Upper lobe of left lung (tissue), 6 donors: ENCODE results near the gene PACS2. TPM values are rescaled to one million over a fixed set of nuclear protein-coding genes. Genes with fewer than 3 reads are reported as not detected.
A peak's percentile ranks its signal among the peaks of the same experiment; 100 is the strongest.

Experiments
- ATAC-seq, 2 donors: fragments of 200-7000 bp; cut with Tn5 transposase; one replicate each; pipeline ENCODE4 v1.9.1; 2022; ENCODE audit warnings: mild to moderate bottlenecking in 2 of 2, moderate library complexity in 2 of 2; ENCODE audit not compliant: low FRiP score in 2 of 2
- DNase-seq, 2 donors: peaks; one replicate each; pipeline ENCODE4 v3.0.0-alpha.2; 2019 to 2020
- H3K27ac ChIP-seq, 4 donors: fragments of 200-600 bp; sonication (generic); one replicate each; pipeline ENCODE4 v1.5.1; 2016 to 2019
- H3K27me3 ChIP-seq, 4 donors: fragments of 200-600 bp; sonication (generic); one replicate each; pipeline ENCODE4 v1.5.1; 2017 to 2019
- H3K36me3 ChIP-seq, 4 donors: fragments of 200-600 bp; sonication (generic); one replicate each; pipeline ENCODE4 v1.5.1; 2016 to 2019
- H3K4me1 ChIP-seq, 4 donors: fragments of 200-600 bp; sonication (generic); one replicate each; pipeline ENCODE4 v1.5.1; 2018 to 2019
- H3K4me3 ChIP-seq, 4 donors: fragments of 200-600 bp; sonication (generic); one replicate each; pipeline ENCODE4 v1.5.1; 2017 to 2019; ENCODE audit warnings: mild to moderate bottlenecking in 2 of 4, moderate library complexity in 1 of 4
- H3K9me3 ChIP-seq, 4 donors: fragments of 200-600 bp; sonication (generic); one replicate each; pipeline ENCODE4 v1.5.1; 2018 to 2019
- CTCF ChIP-seq, 6 experiments: fragments of 450-650 bp in 4 of 6; fragments of 200-600 bp in 2 of 6; sonication (generic) in 2 of 6; IDR thresholded peaks; one replicate each; pipeline ENCODE4 v1.5.1; 2016 to 2019; ENCODE audit warnings: antibody characterized with exemption in 6 of 6
- EP300 ChIP-seq, 4 donors: sonication (generic); formaldehyde crosslinking; IDR thresholded peaks; one replicate each; pipeline ENCODE4 v1.5.1; 2017; ENCODE audit warnings: antibody characterized with exemption in 4 of 4, control low read depth in 2 of 4
- POLR2A ChIP-seq, 4 donors: fragments of 450-650 bp; IDR thresholded peaks; one replicate each; pipeline ENCODE4 v1.5.1; 2016 to 2017; ENCODE audit warnings: antibody characterized with exemption in 4 of 4, mild to moderate bottlenecking in 2 of 4
- POLR2AphosphoS5 ChIP-seq, 2 donors: sonication (generic); formaldehyde crosslinking; IDR thresholded peaks; one replicate each; pipeline ENCODE4 v1.5.1; 2017; ENCODE audit warnings: antibody characterized with exemption in 2 of 2
- WGBS, 2 donors: methylation state at CpG; one replicate each; pipeline ENCODE4 v1.1.5; 2017 to 2018; 5-methylcytosine and 5-hydroxymethylcytosine counted together
- total RNA-seq, 6 donors: library from RNA; depleted of rRNA in 4 of 6; stranded (reverse); fragments of >200 nt in 4 of 6; gene quantifications; one replicate each; pipeline versions ENCODE4 v1.1.0 to v1.2.1, GENCODE V29; 2016 to 2021
- donor health status: DM: no; HTN: no; CAD: no; lungs with moderate emphysema.
- donor health status: DM: no; HTN: yes; CAD: no; lungs with severe emphysema.

Gene PACS2
- total RNA-seq, 6 donors from 2014 or later, result 53.4 to 204 (median 86.5) TPM

GRCh38 chr14:105328070-105328677 is 13.6 kb downstream of the PACS2 start:
- Histone ChIP-seq H3K36me3 (no peaks in the 10 kb centered on the region), H3K27me3 (no peaks in the 10 kb centered on the region), H3K4me1 (peaks cover 27 to 89% (median 46%) of the 10 kb centered on the region in 4 donors), H3K9me3 (no peaks in the 10 kb centered on the region), H3K27ac (peak overlapping the region in 1 of 4 donors; percentile 35), H3K4me3 (no peak overlapping the region)
- TF ChIP-seq EP300 (IDR thresholded peaks at IDR 0.05) (no peak), CTCF (IDR thresholded peaks at IDR 0.05) (no peak), POLR2AphosphoS5 (IDR thresholded peaks at IDR 0.05) (no peak), POLR2A (IDR thresholded peaks at IDR 0.05) (no peak)
- ATAC-seq (no peak), DNase-seq (no peak)
- 82 to 91% methylated on average over 5 to 11 of the region's 12 CpGs for WGBS, 2 donors

- ATAC-seq (no peak), DNase-seq (no peak)
- TF ChIP-seq CTCF (IDR thresholded peaks at IDR 0.05), result no peak
- H3K9me3 ChIP-seq, result no peaks in the 10 kb centered on the region
- WGBS, 2 donors, result 65 to 76% methylated on average over 14 to 15 of the region's 15 CpGs
- H3K27me3 ChIP-seq, result no peaks in the 10 kb centered on the region
- H3K4me1 ChIP-seq, result peaks cover 24 to 89% (median 41%) of the 10 kb centered on the region in 4 donors
- no peak overlapping the region for H3K4me3 ChIP-seq
- peak overlapping the region in 2 of 4 donors; percentile 4 to 68 for H3K27ac ChIP-seq
- H3K36me3 ChIP-seq, result no peaks in the 10 kb centered on the region
These were observed 14.3 kb downstream of the PACS2 start for GRCh38 chr14:105328678-105329390.

- H3K27me3 ChIP-seq, result no peaks in the 10 kb centered on the region
- 91 to 92% methylated on average over 5 to 11 of the region's 17 CpGs for WGBS, 2 donors
- H3K27ac ChIP-seq, result peak overlapping the region in 3 of 4 donors; percentile 34 to 74 (median 68)
- H3K4me1 ChIP-seq, result peaks cover 23 to 85% (median 39%) of the 10 kb centered on the region in 4 donors
- H3K9me3 ChIP-seq, result no peaks in the 10 kb centered on the region
- no peak for TF ChIP-seq POLR2AphosphoS5 (IDR thresholded peaks at IDR 0.05)
- TF ChIP-seq EP300 (IDR thresholded peaks at IDR 0.05), result no peak
- TF ChIP-seq CTCF (IDR thresholded peaks at IDR 0.05), result no peak
- TF ChIP-seq POLR2A (IDR thresholded peaks at IDR 0.05), result no peak
- no peak overlapping the region for H3K4me3 ChIP-seq
- DNase-seq (no peak), ATAC-seq (no peak)
- no peaks in the 10 kb centered on the region for H3K36me3 ChIP-seq
These were observed 15.0 kb downstream of the PACS2 start for GRCh38 chr14:105329411-105330150.

- Histone ChIP-seq H3K4me1 (peaks cover 23 to 77% (median 38%) of the 10 kb centered on the region in 4 donors), H3K27me3 (no peaks in the 10 kb centered on the region), H3K4me3 (no peak overlapping the region), H3K27ac (peak overlapping the region; percentile 34 to 74 (median 62)), H3K9me3 (no peaks in the 10 kb centered on the region), H3K36me3 (no peaks in the 10 kb centered on the region)
- peak; percentile 1 to 46 for ATAC-seq
- TF ChIP-seq CTCF (IDR thresholded peaks at IDR 0.05) (no peak), POLR2A (IDR thresholded peaks at IDR 0.05) (no peak), EP300 (IDR thresholded peaks at IDR 0.05) (peak in 2 of 4 donors; percentile 21 to 64), POLR2AphosphoS5 (IDR thresholded peaks at IDR 0.05) (peak in 1 of 2 donors; percentile 17)
- DNase-seq, result peak in 1 of 2 donors; percentile 63
- 51 to 57% methylated on average over 12 to 13 of the region's 13 CpGs for WGBS, 2 donors
These were observed 15.9 kb downstream of the PACS2 start for GRCh38 chr14:105330491-105330895.
